Ovary (tissue), 3 donors: ENCODE results near the gene CHN2.

Experiments
- CTCF ChIP-seq, 3 donors: fragments of 450-650 bp in 2 of 3; fragments of 200-600 bp in 1 of 3; IDR thresholded peaks; one replicate each; pipeline versions ENCODE4 v1.5.1 to v1.8.0; 2016 to 2022; ENCODE audit warnings: antibody characterized with exemption in 3 of 3, mild to moderate bottlenecking in 1 of 3
- EP300 ChIP-seq: sonication (generic); formaldehyde crosslinking; IDR thresholded peaks from one replicate; pipeline ENCODE4 v1.6.1; 2017; ENCODE audit warnings: antibody characterized with exemption
- donor health status: DM: no; HTN: no; CAD: no.

GRCh38 chr7:29401769-29402168, 207.2 kb downstream of the CHN2 start:
- TF ChIP-seq EP300 (no peak), CTCF (IDR thresholded peaks at IDR 0.05) (no peak)
